IPS DF 19.7 (cell line): ENCODE data around the gene ZNF552.
"Not testable (repeated sequence)": the region's sequence is repeated elsewhere in the genome, so short reads cannot be mapped to it uniquely, and the experiment has no call there.

ENCODE experiments used
- DNase-seq: peaks from one replicate; pipeline ENCODE4 v3.0.0-alpha.2; 2013; ENCODE audit warnings: low read depth, low spot score

ZNF552 gene

DNA sequence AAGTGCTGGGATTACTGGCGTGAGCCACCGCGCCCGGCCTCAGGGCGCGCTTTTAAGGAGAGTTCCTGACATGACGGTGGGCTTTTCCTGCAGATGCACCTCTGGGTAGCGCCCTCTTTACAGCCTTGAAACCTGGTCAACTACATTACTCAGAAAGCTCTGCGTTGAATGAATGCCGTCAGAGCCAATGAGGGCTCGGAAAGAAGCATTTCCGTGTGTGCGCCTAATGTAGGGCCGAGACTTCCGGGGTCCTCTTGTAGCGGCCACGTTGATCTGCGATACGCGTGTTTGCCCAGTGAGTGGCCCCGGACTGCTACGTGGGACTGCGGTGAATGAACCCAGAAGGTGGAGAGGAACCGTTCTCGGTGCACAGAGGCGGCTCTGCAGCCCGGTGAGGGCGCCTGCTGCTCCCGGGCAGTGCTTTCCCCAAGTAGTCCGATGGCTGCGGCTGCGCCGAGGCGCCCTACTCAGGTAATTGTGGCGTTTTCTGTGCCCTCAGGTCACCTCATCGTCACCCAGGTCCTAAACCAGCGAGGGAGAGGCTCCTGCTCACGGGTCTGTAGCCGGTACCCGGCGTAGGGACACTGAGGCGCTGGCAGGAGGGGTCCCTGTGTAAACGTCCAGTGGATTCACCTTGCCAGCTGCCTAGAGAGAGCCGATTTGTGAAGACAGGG is 4.9 kb upstream of the ZNF552 start:
- DNase-seq: peak; percentile 96

DNA sequence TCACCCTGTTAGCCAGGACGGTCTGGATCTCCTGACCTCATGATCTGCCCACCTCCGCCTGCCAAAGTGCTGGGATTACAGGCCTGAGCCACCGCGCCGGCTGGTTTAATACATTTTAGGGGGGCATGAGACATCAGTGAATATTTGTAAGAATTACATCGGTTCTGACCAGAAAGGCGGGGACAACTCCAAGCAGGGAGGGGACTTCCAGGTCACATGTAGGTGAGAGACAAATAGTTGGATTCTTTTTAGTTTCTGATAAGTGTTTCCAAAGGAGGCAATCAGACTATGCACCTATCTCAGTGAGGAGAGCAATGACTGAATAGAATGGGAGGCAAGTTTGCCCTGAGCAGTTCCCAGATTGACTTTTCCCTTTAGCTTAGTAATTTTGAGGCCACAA is 3.7 kb upstream of the ZNF552 start:
- DNase-seq: no peak

DNA sequence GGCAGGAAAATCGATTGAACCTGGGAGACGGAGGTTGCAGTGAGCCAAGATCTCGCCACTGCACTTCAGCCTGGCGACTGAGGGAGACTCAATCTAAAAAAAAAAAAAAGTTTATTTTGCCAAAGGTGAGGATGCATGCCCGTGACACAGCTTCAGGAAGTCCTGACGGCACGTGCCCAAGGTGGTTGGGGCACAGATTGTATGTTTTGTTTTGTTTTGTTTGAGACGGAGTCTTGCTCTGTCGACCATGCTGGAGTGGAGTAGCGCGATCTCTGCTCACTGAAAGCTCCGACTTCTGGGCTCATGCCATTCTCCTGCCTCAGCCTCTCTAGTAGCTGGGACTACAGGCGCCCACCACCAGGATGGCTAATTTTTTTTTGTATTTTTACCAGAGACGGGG is 3.3 kb upstream of the ZNF552 start:
- no peak for DNase-seq

DNA sequence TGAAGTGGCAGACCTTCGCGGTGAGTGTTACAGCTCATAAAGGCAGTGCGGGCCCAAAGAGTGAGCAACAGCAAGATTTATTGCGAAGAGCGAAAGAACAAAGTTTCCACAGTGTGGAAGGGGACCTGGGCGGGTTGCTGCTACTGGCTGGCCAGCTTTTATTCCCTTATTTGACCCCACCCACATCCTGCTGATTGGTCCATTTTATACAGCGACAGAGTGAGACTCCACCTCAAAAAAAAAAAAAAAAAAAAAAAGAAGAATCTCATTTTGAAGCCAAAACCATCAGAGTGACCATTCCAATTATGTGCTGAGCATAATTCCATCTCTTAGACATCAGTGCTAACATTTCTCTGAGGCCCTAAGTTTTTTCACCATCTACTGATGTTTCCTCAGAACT is 1.9 kb upstream of the ZNF552 start:
- no peak for DNase-seq

DNA sequence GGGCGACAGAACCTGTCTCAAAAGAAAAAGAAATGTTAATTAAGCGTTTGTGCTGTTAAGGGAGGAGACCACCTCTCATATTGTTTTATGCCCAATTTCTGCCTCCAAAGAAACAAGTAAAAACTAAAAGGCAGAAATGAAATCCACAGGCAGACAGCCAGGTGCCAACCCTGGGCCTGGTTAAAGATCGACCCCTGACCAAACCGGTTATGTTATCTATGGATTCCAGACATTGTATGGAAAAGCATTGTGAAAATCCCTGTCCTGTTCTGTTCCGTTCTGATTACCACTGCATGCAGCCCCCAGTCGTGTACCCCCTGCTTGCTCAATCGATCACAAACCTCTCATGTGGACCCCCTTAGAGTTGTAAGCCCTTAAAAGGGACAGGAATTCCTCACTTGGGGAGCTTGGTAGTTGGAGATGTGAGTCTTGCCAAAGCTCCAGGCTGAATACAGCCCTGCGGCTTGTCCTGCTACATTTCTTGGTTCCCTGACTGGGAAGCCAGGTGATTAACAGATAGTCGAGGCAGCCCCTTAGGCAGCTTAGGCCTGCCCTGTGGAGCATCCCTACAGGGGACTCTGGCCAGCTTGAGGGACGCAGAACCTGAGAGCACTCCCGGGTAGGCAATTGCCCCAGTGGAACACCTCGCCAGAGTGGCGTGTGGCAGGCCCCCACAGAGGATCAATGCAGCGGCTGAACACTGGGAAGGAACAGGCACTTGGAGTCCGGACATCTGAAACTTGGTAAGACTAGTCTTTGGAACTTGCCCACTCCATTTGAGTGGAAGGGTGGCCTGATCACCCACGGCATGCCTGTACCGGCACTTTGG is 748 bp upstream of the ZNF552 start:
- DNase-seq: no peak

DNA sequence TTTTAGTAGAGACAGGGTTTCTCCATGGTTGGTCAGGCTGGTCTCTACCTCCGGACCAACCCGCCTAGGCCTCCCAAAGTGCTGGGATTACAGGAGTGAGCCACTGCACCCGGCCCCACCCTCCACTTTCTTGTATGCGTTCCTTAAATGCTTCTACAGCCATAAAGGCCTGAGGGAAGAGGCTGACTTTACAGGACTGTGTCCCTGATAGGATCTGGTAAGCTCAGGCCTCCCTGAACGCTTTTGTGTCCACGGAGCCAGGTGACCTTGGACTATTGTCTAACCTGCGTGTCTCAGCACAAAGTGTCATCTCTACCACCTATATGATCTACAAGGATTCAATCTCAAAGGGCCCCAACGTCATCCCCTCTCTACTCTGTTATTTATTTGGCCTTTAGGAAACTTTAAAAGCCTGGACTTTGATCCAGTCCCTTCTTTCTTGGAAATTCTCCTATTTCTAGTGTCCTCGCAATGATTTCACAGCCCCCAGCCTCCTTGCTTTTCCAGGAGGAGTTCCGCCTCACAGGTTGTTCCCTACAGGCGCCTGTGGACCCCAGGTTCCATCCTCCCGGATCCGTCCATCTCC is 701 bp downstream of the ZNF552 start:
- DNase-seq: no peak

DNA sequence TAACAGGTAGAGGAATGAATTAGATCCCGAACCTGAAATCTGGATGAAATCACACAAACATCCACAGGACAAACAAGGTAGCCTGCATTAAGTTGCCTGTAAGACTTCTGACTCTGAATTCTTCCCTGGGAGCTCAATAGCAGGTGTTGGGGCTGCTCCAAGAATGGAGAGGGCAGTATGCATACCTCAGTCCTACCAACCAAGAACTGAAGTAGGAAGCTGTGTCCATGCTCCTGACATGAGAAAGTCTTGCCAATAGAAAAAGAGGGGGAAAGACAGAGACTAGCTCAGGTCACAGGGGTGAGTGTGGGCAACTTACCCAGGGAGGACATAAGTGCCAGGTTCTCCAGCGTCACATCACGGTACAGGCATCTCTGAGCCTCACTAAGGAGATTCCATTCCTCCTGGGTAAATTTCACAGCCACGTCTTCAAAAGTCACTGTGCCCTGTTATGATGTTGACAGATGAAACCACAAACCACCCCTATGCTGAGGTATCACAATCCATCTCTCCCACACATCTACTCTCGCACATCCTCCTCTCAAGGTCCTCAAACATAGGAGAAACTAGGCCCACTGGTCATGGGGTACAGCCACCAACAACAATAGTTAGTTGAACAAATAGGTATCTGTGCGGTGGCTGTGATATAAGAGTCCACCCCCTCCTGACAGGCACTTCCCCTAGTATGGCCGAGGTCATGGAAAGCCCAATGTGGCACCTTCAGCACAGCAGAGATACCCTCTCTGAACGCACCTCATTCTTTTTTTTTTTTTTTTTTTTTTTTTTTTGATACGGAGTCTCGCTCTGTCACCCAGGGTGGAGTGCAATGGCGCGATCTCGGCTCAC is 1.5 kb downstream of the ZNF552 start:
- not testable (repeated sequence) for DNase-seq

DNA sequence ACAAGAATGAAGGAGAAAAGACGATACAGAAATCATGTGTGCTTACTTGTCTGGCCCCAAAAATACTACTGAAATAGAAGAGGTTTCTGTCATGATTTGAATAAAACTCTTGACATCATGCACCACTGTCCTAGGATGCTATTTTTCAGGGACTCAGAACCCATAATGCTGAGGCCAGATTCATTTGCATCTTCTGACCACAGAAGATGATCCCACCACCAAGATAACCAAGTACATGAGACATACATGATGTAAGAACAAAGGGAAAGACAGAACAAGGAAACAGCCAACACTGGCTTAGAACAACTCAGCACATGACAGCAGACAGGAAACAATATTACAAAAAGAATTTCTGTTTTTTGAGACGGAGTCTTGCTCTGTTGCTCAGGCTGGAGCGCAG is 2.5 kb downstream of the ZNF552 start:
- no peak for DNase-seq

DNA sequence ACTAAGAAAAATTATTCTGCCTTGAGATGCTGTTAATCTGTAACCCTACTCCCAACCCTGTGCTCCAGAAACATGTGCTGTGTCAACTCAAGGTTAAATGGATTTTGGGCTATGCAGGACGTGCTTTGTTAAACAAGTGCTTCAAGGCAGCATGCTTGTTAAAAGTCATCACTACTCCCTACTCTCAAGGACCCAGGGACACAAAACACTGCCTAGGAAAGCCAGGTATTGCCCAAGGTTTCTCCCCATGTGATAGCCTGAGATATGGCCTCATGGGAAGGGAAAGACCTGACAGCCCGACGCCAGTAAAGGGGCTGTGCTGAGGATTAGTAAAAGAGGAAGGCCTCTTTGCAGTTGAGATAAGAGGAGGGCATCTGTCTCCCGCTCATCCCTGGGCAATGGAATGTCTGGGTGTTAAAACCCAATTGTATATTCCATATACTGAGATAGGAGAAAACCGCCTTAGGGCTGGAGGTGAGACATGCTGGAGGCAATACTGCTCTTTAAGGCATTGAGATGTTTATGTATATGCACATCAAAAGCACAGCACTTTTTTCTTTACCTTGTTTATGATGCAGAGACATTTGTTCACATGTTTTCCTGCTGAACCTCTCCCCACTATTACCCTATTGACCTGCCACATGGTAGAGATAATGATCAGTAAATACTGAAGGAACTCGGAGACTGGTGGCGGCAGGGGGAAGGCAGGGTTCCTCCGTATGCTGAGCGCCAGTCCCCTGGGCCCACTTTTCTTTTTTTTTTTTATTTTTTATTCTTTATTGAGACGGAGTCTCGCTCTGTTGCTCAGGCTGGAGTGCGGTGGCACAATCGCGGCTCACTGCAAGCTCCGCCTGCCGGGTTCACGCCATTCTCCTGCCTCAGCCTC is 4.1 kb downstream of the ZNF552 start:
- not testable (repeated sequence) for DNase-seq

DNA sequence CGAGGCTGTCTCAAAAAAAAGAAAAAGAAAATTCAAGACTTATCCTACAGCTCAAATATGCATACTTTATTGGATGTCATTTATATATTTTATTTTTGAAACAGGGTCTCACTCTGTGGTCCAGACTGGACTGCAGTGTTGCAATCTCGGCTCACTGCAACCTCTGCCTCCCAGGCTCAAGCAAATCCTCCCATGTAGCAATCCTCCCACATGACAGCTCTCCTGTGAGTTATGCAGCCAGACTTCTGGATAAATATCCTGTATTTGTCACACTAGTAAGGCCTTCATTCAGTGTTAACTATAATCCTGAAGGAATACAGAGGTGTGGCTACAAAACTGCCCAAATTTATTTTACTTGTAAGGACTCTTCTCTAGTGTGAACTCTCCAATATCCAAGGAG is 7.2 kb downstream of the ZNF552 start:
- DNase-seq: no peak

DNA sequence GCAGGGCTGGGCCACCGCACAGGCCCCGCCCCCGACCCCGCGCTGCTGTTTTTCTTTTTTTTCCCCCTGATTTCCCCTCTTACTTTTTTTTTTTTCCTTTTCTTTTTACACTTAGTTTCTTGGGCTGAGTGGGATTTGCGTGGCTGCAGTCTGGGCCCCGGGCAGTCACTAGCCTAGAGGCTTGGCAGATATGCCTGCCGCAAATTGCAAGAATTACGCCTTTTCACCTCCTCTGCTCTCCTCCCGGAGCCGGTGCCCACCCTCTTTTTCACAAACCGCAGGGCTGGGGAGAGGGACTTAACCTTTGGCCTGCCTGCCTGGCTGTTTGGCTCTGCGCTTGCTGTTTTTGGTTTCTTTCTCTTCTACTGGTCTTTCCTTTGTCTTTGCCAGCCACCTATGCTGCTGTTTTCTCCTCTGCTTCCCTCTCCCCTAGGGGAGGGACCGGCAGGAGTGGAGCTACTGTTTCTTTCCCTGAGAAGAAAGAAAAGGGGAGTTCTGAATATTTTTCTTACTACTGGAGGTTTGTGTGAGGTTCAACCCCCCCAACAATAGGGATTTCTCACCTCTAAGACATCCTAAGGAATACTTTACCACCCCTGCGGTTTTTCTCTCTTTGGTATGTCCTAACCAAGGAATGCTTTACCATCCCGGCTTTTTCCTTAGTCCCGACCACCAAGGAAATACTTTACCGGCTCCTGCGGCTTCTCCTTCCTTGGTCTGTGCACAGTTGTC is 11.0 kb downstream of the ZNF552 start:
- peak; percentile 81 for DNase-seq

DNA sequence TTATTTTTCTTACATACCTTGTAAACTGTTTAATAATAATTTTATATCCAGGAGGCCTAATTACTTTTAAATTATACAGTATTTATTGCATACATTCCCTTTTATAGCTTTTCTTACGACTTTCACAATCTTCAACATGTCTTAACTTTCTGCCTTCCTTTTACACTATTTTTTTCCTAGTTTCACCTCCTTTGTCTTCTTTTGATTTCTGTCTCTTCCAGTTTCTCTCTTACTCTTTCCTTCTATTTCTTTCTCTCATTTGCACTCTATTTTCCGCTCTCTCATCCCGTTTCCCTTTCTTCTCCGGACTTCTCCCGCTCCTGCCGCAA is 11.5 kb downstream of the ZNF552 start:
- no peak for DNase-seq

DNA sequence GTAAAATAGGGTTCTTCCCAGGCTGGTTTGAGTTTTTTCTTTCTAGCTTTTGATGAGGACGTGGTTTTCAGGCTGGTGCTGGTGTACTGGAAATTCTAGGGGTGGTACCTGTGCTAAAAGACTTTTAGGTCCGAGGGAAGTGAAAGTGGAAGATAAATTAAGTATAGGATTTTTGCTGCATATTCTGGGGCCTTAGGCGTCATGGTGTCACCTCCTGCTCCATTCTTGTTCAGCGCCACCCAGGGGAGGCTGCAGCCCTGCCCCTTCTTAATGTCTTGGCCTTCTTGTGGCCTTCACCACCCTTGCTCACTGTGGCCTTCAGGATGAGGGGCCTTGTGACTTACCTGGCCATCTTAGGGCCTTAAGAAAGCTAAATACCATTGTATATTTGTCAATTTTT is 12.4 kb downstream of the ZNF552 start:
- no peak for DNase-seq

DNA sequence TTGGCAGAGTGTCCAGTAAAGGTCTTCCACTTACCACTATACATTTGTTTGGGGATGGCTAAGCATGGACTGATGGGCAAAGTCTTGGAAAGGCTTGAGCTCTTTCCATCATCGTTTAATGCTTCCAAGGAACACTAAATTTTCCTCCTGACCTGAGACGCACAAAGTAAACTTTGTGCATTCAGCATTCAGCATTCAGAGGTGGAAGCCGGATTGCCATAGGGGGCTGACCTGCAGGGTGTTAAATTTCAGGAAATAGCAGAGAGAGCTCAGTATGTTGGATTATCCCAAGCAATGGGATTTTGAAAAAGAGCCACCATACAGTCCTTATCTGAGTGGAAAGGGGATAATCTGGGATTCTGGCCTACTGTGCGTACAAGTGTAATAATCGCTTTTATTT is 14.0 kb downstream of the ZNF552 start:
- no peak for DNase-seq

DNA sequence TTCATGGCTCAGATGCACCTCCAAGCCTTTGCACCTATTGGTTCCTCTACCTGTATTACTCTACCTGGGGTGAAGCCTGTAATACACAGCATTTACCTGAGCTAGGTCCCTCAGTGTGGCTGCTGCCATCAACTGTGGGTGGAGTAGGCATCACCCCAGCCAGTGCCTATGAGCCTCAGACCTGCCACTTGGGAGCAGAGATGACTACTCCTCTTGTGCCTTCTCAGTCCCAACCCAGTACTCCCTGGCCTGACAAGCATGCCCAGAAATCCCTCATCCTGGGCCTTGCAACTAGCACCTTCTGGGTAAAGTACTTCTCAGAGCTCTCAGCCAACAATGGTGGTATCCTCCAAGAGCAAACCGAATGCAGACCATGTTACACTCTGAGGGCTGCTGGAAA is 18.1 kb downstream of the ZNF552 start:
- DNase-seq: not testable (repeated sequence)

DNA sequence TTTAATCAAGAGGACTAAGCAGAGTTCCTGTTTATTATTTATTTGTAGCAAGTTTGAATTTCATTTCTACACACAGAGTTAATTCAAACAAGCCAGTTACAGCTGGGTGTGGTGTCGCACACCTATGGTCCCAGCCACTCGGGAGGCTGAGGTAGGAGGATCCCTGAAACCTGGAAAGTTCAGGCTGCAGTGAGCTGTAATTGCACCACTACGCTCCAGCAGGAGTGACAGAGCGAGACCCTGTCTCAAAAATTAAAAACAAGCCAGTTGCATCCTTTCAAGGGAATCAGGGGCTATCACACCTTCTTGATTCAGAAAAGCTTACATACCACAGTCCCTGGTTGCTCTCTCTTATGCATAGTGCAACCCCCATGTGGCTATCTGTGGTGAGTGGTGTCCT is 25.4 kb downstream of the ZNF552 start:
- DNase-seq: no peak

DNA sequence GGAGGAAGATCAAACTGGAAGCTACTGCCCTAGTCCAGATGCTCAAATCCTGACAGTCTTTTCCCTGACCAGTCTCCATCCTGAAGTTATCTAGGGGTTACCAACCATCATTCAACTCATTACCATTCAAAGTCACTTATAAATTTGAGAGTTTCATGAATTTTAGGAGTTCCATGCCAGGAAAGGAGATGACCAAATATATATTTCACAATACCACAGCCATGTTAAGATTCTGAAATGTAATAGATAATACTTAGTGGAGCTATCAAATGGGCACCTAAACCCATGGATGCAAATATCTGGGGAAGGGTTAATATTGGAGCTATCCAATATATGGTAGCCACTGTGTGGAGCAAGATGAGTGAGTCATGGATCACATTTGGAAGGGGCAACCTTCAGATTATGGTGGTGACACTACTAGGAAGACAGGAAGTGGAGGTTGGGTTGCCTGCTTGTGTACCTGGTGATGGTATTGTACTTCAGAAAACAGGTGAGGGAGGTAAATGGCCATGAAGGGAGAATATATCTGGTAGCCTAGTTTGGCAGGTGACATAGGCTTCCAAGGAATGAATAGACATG is 26.5 kb downstream of the ZNF552 start:
- DNase-seq: no peak

DNA sequence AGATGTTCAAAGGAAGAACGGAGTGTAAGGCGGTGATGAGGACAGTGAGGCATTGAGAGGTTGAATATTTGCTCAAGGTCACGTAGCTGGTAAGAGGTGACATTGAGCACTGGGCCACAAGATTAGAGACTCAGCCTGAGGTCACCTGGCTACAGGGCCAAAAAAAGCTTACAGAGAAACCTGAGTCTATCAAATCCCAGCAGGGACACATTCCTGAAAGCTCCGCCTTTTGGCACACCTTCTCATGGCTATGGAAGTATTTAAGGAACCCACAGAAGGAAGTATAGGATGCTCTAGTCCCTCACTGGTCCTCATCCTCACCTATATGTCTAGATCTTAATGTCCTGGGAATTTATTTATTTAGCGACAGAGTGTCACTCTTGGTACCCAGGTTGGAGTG is 27.8 kb downstream of the ZNF552 start:
- no peak for DNase-seq

DNA sequence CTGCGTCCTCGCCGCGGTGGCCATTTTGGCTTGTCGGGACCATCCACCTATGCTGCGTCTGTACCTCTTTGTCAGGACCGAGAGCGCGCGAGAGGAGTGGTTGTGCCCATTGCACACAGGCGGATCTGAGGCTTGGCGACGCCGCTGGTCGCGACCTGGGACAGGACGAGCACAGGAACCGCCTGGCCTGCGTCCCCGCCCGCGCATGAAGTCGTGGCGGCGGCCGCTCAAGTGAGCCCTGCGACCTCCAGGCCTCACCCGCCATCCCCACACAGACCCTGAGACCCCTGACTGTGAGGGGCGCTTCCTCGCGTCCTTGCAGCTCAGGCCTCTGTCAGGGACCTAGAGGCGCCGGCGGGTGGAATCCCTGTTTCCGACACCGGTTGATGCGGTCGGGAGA is 28.4 kb downstream of the ZNF552 start:
- no peak for DNase-seq

DNA sequence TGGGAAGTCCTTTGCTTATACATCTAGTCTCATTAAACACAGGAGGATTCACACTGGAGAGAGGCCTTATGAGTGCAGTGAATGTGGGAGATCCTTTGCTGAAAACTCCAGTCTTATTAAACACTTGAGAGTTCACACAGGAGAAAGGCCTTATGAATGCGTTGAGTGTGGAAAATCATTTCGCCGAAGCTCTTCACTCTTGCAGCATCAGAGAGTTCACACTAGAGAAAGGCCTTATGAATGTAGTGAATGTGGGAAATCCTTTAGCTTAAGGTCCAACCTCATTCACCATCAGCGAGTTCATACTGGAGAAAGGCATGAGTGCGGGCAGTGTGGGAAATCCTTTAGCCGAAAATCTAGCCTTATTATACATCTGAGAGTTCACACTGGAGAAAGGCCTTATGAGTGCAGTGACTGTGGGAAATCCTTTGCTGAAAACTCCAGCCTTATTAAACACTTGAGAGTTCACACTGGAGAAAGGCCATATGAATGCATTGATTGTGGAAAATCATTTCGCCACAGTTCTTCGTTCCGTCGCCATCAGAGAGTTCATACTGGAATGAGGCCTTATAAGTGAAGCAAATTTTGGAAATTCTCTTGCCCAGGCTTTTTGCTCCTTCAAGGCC is 35.4 kb downstream of the ZNF552 start:
- no peak for DNase-seq
